Uterus (tissue), 4 donors: ENCODE measurements around the gene WDPCP. TPM values are rescaled to one million over a fixed set of nuclear protein-coding genes. Genes with fewer than 3 reads are reported as not detected.

Source experiments
- DNase-seq, 2 donors: peaks; one replicate each; pipeline ENCODE4 v3.0.0-alpha.2; 2019 to 2020
- H3K27ac ChIP-seq, 2 donors: fragments of 200-600 bp; sonication (generic); 1 replicate in 1 of 2; 2 replicates in 1 of 2; pipeline ENCODE4 v1.5.1; 2016 to 2018
- H3K27me3 ChIP-seq, 2 donors: fragments of 200-600 bp; sonication (generic); one replicate each; pipeline ENCODE4 v1.5.1; 2018 to 2019; ENCODE audit warnings: control low read depth in 1 of 2
- H3K36me3 ChIP-seq, 2 donors: fragments of 200-600 bp; sonication (generic); one replicate each; pipeline ENCODE4 v1.5.1; 2019; ENCODE audit warnings: control low read depth in 1 of 2
- H3K4me1 ChIP-seq, 2 donors: fragments of 200-600 bp; sonication (generic); one replicate each; pipeline ENCODE4 v1.5.1; 2018 to 2019; ENCODE audit warnings: control low read depth in 1 of 2
- H3K4me3 ChIP-seq, 2 donors: fragments of 200-600 bp; sonication (generic); 1 replicate in 1 of 2; 2 replicates in 1 of 2; pipeline ENCODE4 v1.5.1; 2018 to 2019; ENCODE audit warnings: mild to moderate bottlenecking in 1 of 2
- H3K9me3 ChIP-seq, 2 donors: fragments of 200-600 bp; sonication (generic); one replicate each; pipeline ENCODE4 v1.5.1; 2019; ENCODE audit warnings: control low read depth in 1 of 2
- CTCF ChIP-seq, 4 experiments: fragments of 200-600 bp in 2 of 4; fragments of 450-650 bp in 2 of 4; sonication (generic) in 2 of 4; IDR thresholded peaks; one replicate each; pipeline ENCODE4 v1.5.1; 2016 to 2019; ENCODE audit warnings: antibody characterized with exemption in 4 of 4, mild to moderate bottlenecking in 2 of 4, moderate library complexity in 1 of 4
- POLR2A ChIP-seq, 2 donors: fragments of 450-650 bp; IDR thresholded peaks; one replicate each; pipeline ENCODE4 v1.6.1; 2016; ENCODE audit warnings: antibody characterized with exemption in 2 of 2, mild to moderate bottlenecking in 1 of 2, moderate library complexity in 1 of 2
- intact Hi-C: fragments of 100-400 bp; cut with DNase I; formaldehyde crosslinking; loops from one replicate; pipeline ENCODE4 v1.15.1; 2023; ENCODE audit warnings: low total_unique reads
- total RNA-seq, 4 donors: library from RNA; depleted of rRNA in 3 of 4; stranded (reverse); fragments of >200 nt in 3 of 4; gene quantifications; one replicate each; pipeline versions ENCODE4 v1.1.0 to v1.2.4, GENCODE V29; 2014 to 2023
- donor health status: DM: yes; HTN: yes; CAD: no.

WDPCP gene
- total RNA-seq, 4 donors from 2014 or later, result 8.8 to 39.8 (median 29.7) TPM

GRCh38 chr2:63596401-63596883, 8.2 kb upstream of the WDPCP start:
- no peaks in the 10 kb centered on the region for H3K4me1 ChIP-seq
- intact Hi-C loops, result no loop called here
- no peak overlapping the region for H3K27ac ChIP-seq
- no peak for DNase-seq
- no peaks in the 10 kb centered on the region for H3K9me3 ChIP-seq
- H3K27me3 ChIP-seq, result no peaks in the 10 kb centered on the region
- TF ChIP-seq CTCF (IDR thresholded peaks at IDR 0.05), result no peak
- no peak for TF ChIP-seq POLR2A (IDR thresholded peaks at IDR 0.05)
- no peak overlapping the region for H3K4me3 ChIP-seq
- H3K36me3 ChIP-seq, result no peaks in the 10 kb centered on the region

DNA sequence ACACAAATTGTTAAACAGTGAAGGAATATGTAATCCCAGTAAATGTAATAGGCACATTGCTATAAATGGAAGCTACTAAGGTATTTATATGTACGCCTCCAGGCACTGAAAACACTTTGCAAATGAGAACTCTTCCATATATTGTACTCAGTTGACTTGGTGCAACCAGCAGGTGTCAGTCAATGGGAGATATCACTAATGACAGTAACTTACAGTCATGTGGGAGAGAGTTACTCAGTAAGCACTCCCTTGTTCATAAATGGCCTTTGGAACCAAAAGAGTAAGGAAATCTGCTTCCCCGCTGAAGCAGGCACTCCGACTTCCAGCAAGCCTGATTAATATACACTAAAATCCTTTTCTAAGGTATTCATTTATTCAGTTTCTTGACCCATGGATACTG, 6.4 kb upstream of the WDPCP start:
- DNase-seq, result no peak
- intact Hi-C loops, result no loop called here
- Histone ChIP-seq H3K9me3 (no peaks in the 10 kb centered on the region), H3K4me3 (no peak overlapping the region), H3K36me3 (no peaks in the 10 kb centered on the region), H3K27me3 (no peaks in the 10 kb centered on the region), H3K27ac (no peak overlapping the region), H3K4me1 (no peaks in the 10 kb centered on the region)
- TF ChIP-seq CTCF (IDR thresholded peaks at IDR 0.05) (no peak), POLR2A (IDR thresholded peaks at IDR 0.05) (no peak)

DNA sequence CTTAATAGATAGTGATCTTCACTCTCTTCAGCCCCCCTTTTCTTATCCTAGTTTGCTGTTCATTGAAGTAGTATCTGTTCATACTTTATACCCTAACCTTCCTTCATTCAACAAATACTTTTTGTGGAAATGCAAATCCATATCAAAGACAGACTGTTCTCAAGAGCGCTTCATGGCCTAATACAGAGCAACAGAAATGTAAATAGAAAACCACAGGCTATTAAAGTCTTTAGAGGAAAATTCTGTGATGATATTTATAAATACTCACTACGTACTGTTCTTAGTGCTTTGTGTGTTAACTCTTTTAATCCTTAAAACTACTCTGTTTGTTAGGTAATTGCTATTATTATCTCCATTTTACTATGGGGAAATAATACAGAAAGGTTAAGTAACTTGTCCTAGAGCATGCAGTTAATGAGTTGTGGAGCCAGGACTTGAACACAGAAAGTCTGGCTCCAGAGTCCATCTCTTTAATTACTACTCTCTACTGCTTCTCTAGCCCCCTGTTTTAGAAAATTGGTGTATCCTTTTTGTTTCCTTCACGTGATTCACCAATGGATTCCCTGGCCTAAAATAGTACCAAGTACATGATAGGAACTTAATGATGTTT, 3.4 kb upstream of the WDPCP start:
- Histone ChIP-seq H3K27ac (no peak overlapping the region), H3K4me1 (no peaks in the 10 kb centered on the region), H3K4me3 (no peak overlapping the region), H3K27me3 (no peaks in the 10 kb centered on the region), H3K9me3 (no peaks in the 10 kb centered on the region), H3K36me3 (no peaks in the 10 kb centered on the region)
- DNase-seq, result no peak
- TF ChIP-seq POLR2A (IDR thresholded peaks at IDR 0.05), result no peak
- no peak for TF ChIP-seq CTCF (IDR thresholded peaks at IDR 0.05)
- intact Hi-C loops, result no loop called here

- H3K27me3 ChIP-seq, result no peaks in the 10 kb centered on the region
- H3K4me1 ChIP-seq, result no peaks in the 10 kb centered on the region
- no peaks in the 10 kb centered on the region for H3K36me3 ChIP-seq
- TF ChIP-seq POLR2A (IDR thresholded peaks at IDR 0.05), result no peak
- TF ChIP-seq CTCF (IDR thresholded peaks at IDR 0.05), result no peak
- no peaks in the 10 kb centered on the region for H3K9me3 ChIP-seq
- H3K4me3 ChIP-seq, result no peak overlapping the region
- intact Hi-C loops, result no loop called here
- DNase-seq, result peak in 1 of 2 donors; percentile 23
- H3K27ac ChIP-seq, result no peak overlapping the region
Measured at GRCh38 chr2:63590626-63591408, 2.5 kb upstream of the WDPCP start.
